H9 (cell line): ENCODE data around the gene KRT28. TPM values are rescaled to one million over a fixed set of nuclear protein-coding genes. Genes with fewer than 3 reads are reported as not detected.

Source experiments
- DNase-seq: peaks from one replicate; pipeline ENCODE4 v3.0.0-alpha.2; 2017
- H2AFZ ChIP-seq: one replicate; pipeline ENCODE4 v1.6.1; 2013; ENCODE audit warnings: mild to moderate bottlenecking, low read length, control low read depth, moderate library complexity
- H2AK5ac ChIP-seq: 2 replicates; pipeline ENCODE4 v1.6.1; 2013; ENCODE audit warnings: low read length, control low read depth, mixed read lengths; ENCODE audit not compliant: insufficient read length
- H2BK120ac ChIP-seq: one replicate; pipeline ENCODE4 v1.6.1; 2013; ENCODE audit warnings: low read depth, mild to moderate bottlenecking, low read length, control low read depth, inconsistent platforms; ENCODE audit not compliant: poor library complexity, severe bottlenecking
- H2BK12ac ChIP-seq: 2 replicates; pipeline ENCODE4 v1.6.1; 2013; ENCODE audit warnings: low read length, control low read depth, mixed read lengths, low read depth; ENCODE audit not compliant: insufficient read length
- H2BK15ac ChIP-seq: 2 replicates; pipeline ENCODE4 v1.6.1; 2013; ENCODE audit warnings: low read depth, low read length, control low read depth
- H2BK20ac ChIP-seq: one replicate; pipeline ENCODE4 v1.6.1; 2013; ENCODE audit warnings: low read depth, mild to moderate bottlenecking, low read length, control low read depth, inconsistent platforms; ENCODE audit not compliant: poor library complexity, severe bottlenecking
- H2BK5ac ChIP-seq: 2 replicates; pipeline ENCODE4 v1.6.1; 2013; ENCODE audit warnings: low read length, control low read depth, mixed read lengths; ENCODE audit not compliant: insufficient read length
- H3K14ac ChIP-seq: 2 replicates; pipeline ENCODE4 v1.6.1; 2013; ENCODE audit warnings: low read length, control low read depth; ENCODE audit not compliant: insufficient read depth
- H3K18ac ChIP-seq: 2 replicates; pipeline ENCODE4 v1.6.1; 2013; ENCODE audit warnings: low read depth, mild to moderate bottlenecking, mixed read lengths, low read length, control low read depth; ENCODE audit not compliant: insufficient read length
- H3K23ac ChIP-seq: 2 replicates; pipeline ENCODE4 v1.6.1; 2013; ENCODE audit warnings: low read length, control low read depth, mixed read lengths, low read depth; ENCODE audit not compliant: insufficient read length
- H3K23me2 ChIP-seq: 2 replicates; pipeline ENCODE4 v1.6.1; 2013; ENCODE audit warnings: low read depth, mild to moderate bottlenecking, mixed read lengths, low read length, control low read depth; ENCODE audit not compliant: insufficient read length, poor library complexity, severe bottlenecking
- H3K27ac ChIP-seq: 2 replicates; pipeline ENCODE4 v1.5.1; 2013; ENCODE audit warnings: low read length, control low read depth, mixed read lengths, low read depth; ENCODE audit not compliant: insufficient read length
- H3K27me3 ChIP-seq: 2 replicates; pipeline ENCODE4 v1.6.1; 2013; ENCODE audit warnings: low read length, control low read depth, inconsistent platforms; ENCODE audit not compliant: insufficient read depth
- H3K4ac ChIP-seq: 2 replicates; pipeline ENCODE4 v1.6.1; 2013; ENCODE audit warnings: low read depth, mild to moderate bottlenecking, control low read depth, inconsistent platforms, low read length, moderate library complexity
- H3K4me1 ChIP-seq: 2 replicates; pipeline ENCODE4 v1.6.1; 2013; ENCODE audit warnings: low read length, control low read depth, inconsistent platforms; ENCODE audit not compliant: insufficient read depth
- H3K4me2 ChIP-seq: 2 replicates; pipeline ENCODE4 v1.6.1; 2013; ENCODE audit warnings: low read length, control low read depth, mixed read lengths; ENCODE audit not compliant: insufficient read length, insufficient read depth
- H3K56ac ChIP-seq: 2 replicates; pipeline ENCODE4 v1.6.1; 2013; ENCODE audit warnings: low read depth, mild to moderate bottlenecking, mixed read lengths, low read length, control low read depth; ENCODE audit not compliant: insufficient read length
- H3K79me1 ChIP-seq: 2 replicates; pipeline ENCODE4 v1.6.1; 2013; ENCODE audit warnings: low read depth, mild to moderate bottlenecking, moderate library complexity, low read length, control low read depth, inconsistent platforms; ENCODE audit not compliant: insufficient read depth, poor library complexity, severe bottlenecking
- H3K79me2 ChIP-seq: 2 replicates; pipeline ENCODE4 v1.6.1; 2013; ENCODE audit warnings: low read length, control low read depth, inconsistent platforms; ENCODE audit not compliant: insufficient read depth
- H3K9ac ChIP-seq: 2 replicates; pipeline ENCODE4 v1.6.1; 2013; ENCODE audit warnings: low read length, control low read depth, mixed read lengths; ENCODE audit not compliant: insufficient read length; ENCODE audit errors: extremely low read depth
- H3K9me3 ChIP-seq: one replicate; pipeline ENCODE4 v1.6.1; 2013; ENCODE audit warnings: low read depth, low read length, inconsistent platforms; ENCODE audit not compliant: control insufficient read depth
- H3T11ph ChIP-seq: one replicate; pipeline ENCODE4 v1.6.1; 2013; ENCODE audit warnings: mild to moderate bottlenecking, low read length, control low read depth, inconsistent platforms
- H4K20me1 ChIP-seq: one replicate; pipeline ENCODE4 v1.6.1; 2013; ENCODE audit not compliant: control insufficient read depth, insufficient read length, insufficient read depth
- H4K5ac ChIP-seq: 2 replicates; pipeline ENCODE4 v1.6.1; 2013; ENCODE audit warnings: low read depth, mild to moderate bottlenecking, mixed read lengths, low read length, control low read depth; ENCODE audit not compliant: insufficient read length
- H4K8ac ChIP-seq: replicated peaks from 2 replicates; pipeline ENCODE4 v1.6.1; 2013; ENCODE audit warnings: low read length, control low read depth, mixed read lengths, low read depth; ENCODE audit not compliant: insufficient read length
- H4K91ac ChIP-seq: 2 replicates; pipeline ENCODE4 v1.6.1; 2013; ENCODE audit warnings: low read depth, mild to moderate bottlenecking, moderate library complexity, mixed read lengths, low read length, control low read depth; ENCODE audit not compliant: insufficient read length
- H3K27ac Mint-ChIP-seq, 3 experiments: 2 replicates in 2 of 3; 3 replicates in 1 of 3; pipeline ENCODE4 v1.8.0; 2020 to 2021; ENCODE audit warnings: mixed read lengths in 3 of 3, mild to moderate bottlenecking in 1 of 3, moderate library complexity in 1 of 3
- H3K27me3 Mint-ChIP-seq: 2 replicates; pipeline ENCODE4 v1.8.0; 2021; ENCODE audit warnings: low read depth, mild to moderate bottlenecking, moderate library complexity, mixed read lengths
- H3K36me3 Mint-ChIP-seq, 3 experiments: 2 replicates in 2 of 3; 3 replicates in 1 of 3; pipeline ENCODE4 v1.8.0; 2020 to 2021; ENCODE audit warnings: low read depth in 3 of 3, mixed read lengths in 3 of 3; ENCODE audit not compliant: insufficient read depth in 1 of 3
- H3K4me1 Mint-ChIP-seq, 2 experiments: 2 replicates each; pipeline ENCODE4 v1.8.0; 2020; ENCODE audit warnings: mixed read lengths in 2 of 2
- H3K4me3 Mint-ChIP-seq, 2 experiments: 2 replicates in 1 of 2; 3 replicates in 1 of 2; pipeline ENCODE4 v1.8.0; 2020 to 2021; ENCODE audit warnings: mild to moderate bottlenecking in 2 of 2, mixed read lengths in 2 of 2, moderate library complexity in 1 of 2
- H3K9me3 Mint-ChIP-seq, 2 experiments: 2 replicates in 1 of 2; 3 replicates in 1 of 2; pipeline ENCODE4 v1.8.0; 2020; ENCODE audit warnings: mild to moderate bottlenecking in 2 of 2, mixed read lengths in 2 of 2, moderate library complexity in 1 of 2
- CTCF ChIP-seq: fragments of 200-600 bp; sonication (generic); conservative IDR thresholded peaks from 3 replicates; pipeline ENCODE4 v1.8.0; 2021; ENCODE audit warnings: antibody characterized with exemption, mild to moderate bottlenecking
- WGBS: extraction: QIAGEN DNeasy Blood & Tissue Kit; methylation state at CpG from one replicate; pipeline ENCODE4 v1.1.7; 2013; ENCODE audit warnings: missing lambda C conversion rate, low lambda C conversion rate, mixed read lengths; ENCODE audit not compliant: insufficient read length; ENCODE audit errors: extremely low coverage; 5-methylcytosine and 5-hydroxymethylcytosine counted together
- total RNA-seq: library from RNA; stranded (reverse); gene quantifications from 2 replicates; pipeline ENCODE4 v1.2.1, GENCODE V29; 2021

The KRT28 gene
- total RNA-seq, 1 experiment from 2014 or later, result not detected

- no peaks in the 10 kb centered on the region for H3K9me3 ChIP-seq
- H3T11ph ChIP-seq, result no peak overlapping the region
- Mint-ChIP-seq H3K4me3 (no peak overlapping the region), H3K36me3 (no peaks in the 10 kb centered on the region), H3K27me3 (peaks cover 24% of the 10 kb centered on the region), H3K9me3 (no peaks in the 10 kb centered on the region), H3K27ac (no peak overlapping the region), H3K4me1 (no peaks in the 10 kb centered on the region; a peak in 1 of 4 replicates)
- no peaks in the 10 kb centered on the region for H3K4me1 ChIP-seq
- no peak for DNase-seq
- no peaks in the 10 kb centered on the region for H3K79me2 ChIP-seq
- H3K79me1 ChIP-seq, result no peaks in the 10 kb centered on the region
- H4K20me1 ChIP-seq, result no peaks in the 10 kb centered on the region
- no peak overlapping the region for H2BK12ac ChIP-seq
- no peak overlapping the region for H2AFZ ChIP-seq
- no peak overlapping the region for H2BK20ac ChIP-seq
- no peak overlapping the region for H2AK5ac ChIP-seq
- H3K4ac ChIP-seq, result no peak overlapping the region
- no peaks in the 10 kb centered on the region for H3K27me3 ChIP-seq
- no peak overlapping the region for H4K8ac ChIP-seq
- no CpG with 5 or more reads among the region's 2 CpGs for WGBS
- H3K14ac ChIP-seq, result no peak overlapping the region
- no peak overlapping the region for H3K18ac ChIP-seq
- H3K27ac ChIP-seq, result no peak overlapping the region
- no peak overlapping the region for H3K23ac ChIP-seq
- no peak overlapping the region for H4K5ac ChIP-seq
- no peak overlapping the region for H3K4me2 ChIP-seq
- no peak overlapping the region for H4K91ac ChIP-seq
- H2BK120ac ChIP-seq, result no peak overlapping the region
- no peak overlapping the region for H2BK5ac ChIP-seq
- H3K23me2 ChIP-seq, result no peaks in the 10 kb centered on the region
- TF ChIP-seq CTCF, result no peak
- H3K56ac ChIP-seq, result no peak overlapping the region
- no peak overlapping the region for H2BK15ac ChIP-seq
- H3K9ac ChIP-seq, result no peak overlapping the region
These were observed 5.3 kb downstream of the KRT28 start for GRCh38 chr17:40794466-40794865.
